Stomach (tissue), 9 donors: Measurements from ENCODE around the gene CNTD1. TPM values are rescaled to one million over a fixed set of nuclear protein-coding genes. Genes with fewer than 3 reads are reported as not detected.

Source experiments
- DNase-seq, 2 donors: peaks; one replicate each; pipeline versions ENCODE4 v3.0.0 to v3.0.0-alpha.2; 2013 to 2019
- H3K27ac ChIP-seq, 5 donors: fragments of 200-600 bp in 4 of 5; sonication (generic) in 4 of 5; one replicate each; pipeline ENCODE4 v1.5.1; 2013 to 2019; ENCODE audit warnings: mild to moderate bottlenecking in 1 of 5, moderate library complexity in 1 of 5
- H3K27me3 ChIP-seq, 3 donors: fragments of 200-600 bp; sonication (generic); one replicate each; pipeline ENCODE4 v1.5.1; 2017 to 2019; ENCODE audit warnings: mixed run types in 1 of 3
- H3K36me3 ChIP-seq, 4 donors: fragments of 200-600 bp; sonication (generic); 1 replicate in 3 of 4; 2 replicates in 1 of 4; pipeline ENCODE4 v1.5.1; 2016 to 2019
- H3K4me1 ChIP-seq, 4 donors: fragments of 200-600 bp; sonication (generic); one replicate each; pipeline ENCODE4 v1.5.1; 2016 to 2019
- H3K4me3 ChIP-seq, 4 donors: fragments of 200-600 bp; sonication (generic) in 3 of 4; one replicate each; pipeline ENCODE4 v1.5.1; 2016 to 2019; ENCODE audit warnings: mild to moderate bottlenecking in 1 of 4
- H3K9me3 ChIP-seq, 4 donors: fragments of 200-600 bp; sonication (generic); one replicate each; pipeline ENCODE4 v1.5.1; 2016 to 2019
- EP300 ChIP-seq: sonication (generic); formaldehyde crosslinking; IDR thresholded peaks from one replicate; pipeline ENCODE4 v1.6.1; 2017; ENCODE audit warnings: antibody characterized with exemption
- POLR2A ChIP-seq, 4 donors: fragments of 450-650 bp; IDR thresholded peaks; one replicate each; pipeline ENCODE4 v1.6.1; 2016; ENCODE audit warnings: antibody characterized with exemption in 4 of 4, control low read depth in 2 of 4, mild to moderate bottlenecking in 1 of 4, moderate library complexity in 1 of 4
- POLR2AphosphoS5 ChIP-seq, 3 donors: sonication (generic); formaldehyde crosslinking; IDR thresholded peaks; one replicate each; pipeline ENCODE4 v1.6.1; 2016; ENCODE audit warnings: antibody characterized with exemption in 3 of 3
- WGBS, 5 donors: extraction: QIAGEN DNeasy Blood & Tissue Kit in 3 of 5; methylation state at CpG; one replicate each; pipeline versions ENCODE4 v1.1.5 to v1.1.7; 2013 to 2018; 5-methylcytosine and 5-hydroxymethylcytosine counted together
- intact Hi-C: fragments of 100-400 bp; cut with DNase I; formaldehyde crosslinking; loops from one replicate; pipeline ENCODE4 v1.15.1; 2023; ENCODE audit warnings: low total_unique reads
- polyA plus RNA-seq, 3 donors: library from polyadenylated mRNA; stranded (reverse); fragments of 200-250 nt; gene quantifications; one replicate each; pipeline ENCODE4 v1.2.3, GENCODE V29; 2013
- total RNA-seq, 5 donors: library from RNA; depleted of rRNA; stranded (reverse); fragments of >200 nt; gene quantifications; one replicate each; pipeline versions ENCODE4 v1.1.0 to v1.2.3, GENCODE V29; 2014 to 2016
- TF ChIP-seq, protein P1 (sequence below), 7 experiments: fragments of 450-650 bp in 4 of 7; fragments of 200-600 bp in 3 of 7; sonication (generic) in 3 of 7; IDR thresholded peaks; one replicate each; pipeline ENCODE4 v1.5.1; 2016 to 2019; ENCODE audit warnings: antibody characterized with exemption in 7 of 7, control low read depth in 2 of 7, mild to moderate bottlenecking in 1 of 7
- donor health status: healthy with polysubstance abuse.
- donor health status: Bipolar disorder and iron deficiency.
- donor health status: healthy.

The CNTD1 gene
- total and polyA plus RNA-seq, 8 donors: 0.29 to 2.4 (median 1.3) TPM; not detected in 2

DNA sequence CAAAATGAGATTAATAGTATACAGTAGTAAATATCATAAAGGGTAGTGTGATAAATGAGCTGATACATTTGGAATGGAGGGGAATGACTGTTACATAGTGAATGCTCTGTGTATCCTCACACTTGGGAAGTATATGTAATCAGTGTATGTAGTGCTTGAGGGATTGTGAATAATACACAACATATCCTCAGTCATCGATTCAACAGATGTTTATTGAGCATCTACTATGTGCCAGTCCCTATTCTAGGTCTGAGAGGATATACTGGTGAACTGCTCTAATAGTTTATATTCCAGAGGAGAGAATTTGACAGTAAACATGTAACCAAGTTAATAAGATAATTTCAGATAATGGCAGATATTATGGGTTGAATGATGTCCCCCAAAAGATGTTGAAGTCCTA lies 28.8 kb downstream of the CNTD1 start:
- DNase-seq: no peak
- peaks cover 0 to 6% (median 1%) of the 10 kb centered on the region in 4 donors for H3K36me3 ChIP-seq
- H3K9me3 ChIP-seq: no peaks in the 10 kb centered on the region
- H3K27me3 ChIP-seq: no peaks in the 10 kb centered on the region
- no peak overlapping the region for H3K4me3 ChIP-seq
- intact Hi-C loops: no loop called here
- H3K27ac ChIP-seq: no peak overlapping the region
- peaks cover 16 to 27% (median 26%) of the 10 kb centered on the region in 4 donors for H3K4me1 ChIP-seq
- WGBS, 5 donors: 89 to 100% (median 94%) methylated on average over 1 of the region's 1 CpG
- TF ChIP-seq POLR2AphosphoS5 (IDR thresholded peaks at IDR 0.05): no peak
- TF ChIP-seq, protein P1, sequence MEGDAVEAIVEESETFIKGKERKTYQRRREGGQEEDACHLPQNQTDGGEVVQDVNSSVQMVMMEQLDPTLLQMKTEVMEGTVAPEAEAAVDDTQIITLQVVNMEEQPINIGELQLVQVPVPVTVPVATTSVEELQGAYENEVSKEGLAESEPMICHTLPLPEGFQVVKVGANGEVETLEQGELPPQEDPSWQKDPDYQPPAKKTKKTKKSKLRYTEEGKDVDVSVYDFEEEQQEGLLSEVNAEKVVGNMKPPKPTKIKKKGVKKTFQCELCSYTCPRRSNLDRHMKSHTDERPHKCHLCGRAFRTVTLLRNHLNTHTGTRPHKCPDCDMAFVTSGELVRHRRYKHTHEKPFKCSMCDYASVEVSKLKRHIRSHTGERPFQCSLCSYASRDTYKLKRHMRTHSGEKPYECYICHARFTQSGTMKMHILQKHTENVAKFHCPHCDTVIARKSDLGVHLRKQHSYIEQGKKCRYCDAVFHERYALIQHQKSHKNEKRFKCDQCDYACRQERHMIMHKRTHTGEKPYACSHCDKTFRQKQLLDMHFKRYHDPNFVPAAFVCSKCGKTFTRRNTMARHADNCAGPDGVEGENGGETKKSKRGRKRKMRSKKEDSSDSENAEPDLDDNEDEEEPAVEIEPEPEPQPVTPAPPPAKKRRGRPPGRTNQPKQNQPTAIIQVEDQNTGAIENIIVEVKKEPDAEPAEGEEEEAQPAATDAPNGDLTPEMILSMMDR (IDR thresholded peaks at IDR 0.05): no peak
- TF ChIP-seq EP300: no peak
- TF ChIP-seq POLR2A (IDR thresholded peaks at IDR 0.05): no peak

DNA sequence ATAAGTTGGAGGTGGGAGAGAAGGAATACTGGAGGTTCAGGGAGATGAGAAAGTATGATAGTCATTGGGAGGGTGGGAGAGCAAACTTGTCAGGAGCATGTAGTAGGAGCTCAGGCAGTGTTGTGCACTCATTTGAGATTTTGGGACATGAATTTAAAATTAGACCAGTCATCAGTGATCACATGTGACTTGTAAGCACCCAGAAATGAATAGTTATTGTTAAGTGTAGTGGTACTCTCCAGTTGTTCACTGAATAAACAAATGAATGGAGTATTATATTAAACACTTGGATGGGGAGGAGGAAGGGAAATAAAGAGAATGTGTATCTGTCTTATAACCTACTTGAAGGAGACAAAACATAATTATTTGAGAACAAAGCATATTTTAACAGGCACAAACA lies 32.3 kb downstream of the CNTD1 start:
- H3K4me3 ChIP-seq: no peak overlapping the region
- peaks cover 0 to 14% (median 12%) of the 10 kb centered on the region in 4 donors for H3K36me3 ChIP-seq
- TF ChIP-seq, protein P1 (IDR thresholded peaks at IDR 0.05): no peak
- TF ChIP-seq EP300: no peak
- no peak for TF ChIP-seq POLR2A (IDR thresholded peaks at IDR 0.05)
- no peak for TF ChIP-seq POLR2AphosphoS5 (IDR thresholded peaks at IDR 0.05)
- intact Hi-C loops: no loop called here
- DNase-seq: no peak
- H3K9me3 ChIP-seq: no peaks in the 10 kb centered on the region
- peaks cover 19 to 34% (median 33%) of the 10 kb centered on the region in 4 donors for H3K4me1 ChIP-seq
- H3K27me3 ChIP-seq: no peaks in the 10 kb centered on the region
- H3K27ac ChIP-seq: no peak overlapping the region

DNA sequence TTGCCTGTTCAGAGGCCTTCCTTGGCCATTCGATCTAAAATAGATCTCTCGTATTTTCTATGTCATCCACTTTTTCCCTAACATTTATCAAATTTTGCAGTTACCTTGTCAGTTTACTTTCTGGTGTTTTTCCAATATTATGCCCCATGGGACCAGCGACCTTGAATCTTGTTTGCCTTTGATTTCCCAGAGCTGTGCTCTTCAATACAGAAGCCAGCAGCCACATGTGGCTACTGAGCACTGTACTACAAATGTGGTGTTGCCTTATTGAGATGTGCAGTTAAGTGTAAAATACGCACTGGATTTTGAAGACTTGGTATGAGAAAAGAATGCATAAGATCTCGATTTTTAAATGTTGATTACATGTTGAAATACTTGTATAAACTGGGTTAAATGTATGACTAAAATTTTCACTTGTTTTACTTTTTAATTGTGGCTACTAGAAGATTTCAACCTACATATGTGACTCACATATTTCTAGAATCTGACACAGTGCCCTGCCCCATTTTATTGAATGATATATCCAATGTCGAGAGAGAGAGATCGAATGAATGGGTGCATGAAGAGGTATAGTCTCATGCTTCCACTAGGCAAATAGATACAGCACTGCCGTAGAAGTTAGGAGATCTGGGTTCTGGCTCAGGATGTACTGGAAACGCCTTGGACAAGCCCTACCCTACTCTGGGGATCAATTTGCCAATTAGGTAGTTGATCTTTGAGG lies 33.7 kb downstream of the CNTD1 start:
- peak overlapping the region; percentile 94 to 99 (median 96) for H3K4me3 ChIP-seq
- peak overlapping the region; percentile 55 to 93 (median 89) for H3K27ac ChIP-seq
- WGBS, 5 donors: 43 to 48% (median 45%) methylated on average over 9 of the region's 9 CpGs
- intact Hi-C loops: no loop called here
- no peak for DNase-seq
- no peaks in the 10 kb centered on the region for H3K27me3 ChIP-seq
- peaks cover 19 to 36% (median 33%) of the 10 kb centered on the region in 4 donors for H3K4me1 ChIP-seq
- no peaks in the 10 kb centered on the region for H3K9me3 ChIP-seq
- peaks cover 13 to 28% (median 26%) of the 10 kb centered on the region in 4 donors for H3K36me3 ChIP-seq
- TF ChIP-seq, protein P1 (IDR thresholded peaks at IDR 0.05): no peak
- TF ChIP-seq EP300 (no peak), POLR2AphosphoS5 (IDR thresholded peaks at IDR 0.05) (no peak), POLR2A (IDR thresholded peaks at IDR 0.05) (no peak)

DNA sequence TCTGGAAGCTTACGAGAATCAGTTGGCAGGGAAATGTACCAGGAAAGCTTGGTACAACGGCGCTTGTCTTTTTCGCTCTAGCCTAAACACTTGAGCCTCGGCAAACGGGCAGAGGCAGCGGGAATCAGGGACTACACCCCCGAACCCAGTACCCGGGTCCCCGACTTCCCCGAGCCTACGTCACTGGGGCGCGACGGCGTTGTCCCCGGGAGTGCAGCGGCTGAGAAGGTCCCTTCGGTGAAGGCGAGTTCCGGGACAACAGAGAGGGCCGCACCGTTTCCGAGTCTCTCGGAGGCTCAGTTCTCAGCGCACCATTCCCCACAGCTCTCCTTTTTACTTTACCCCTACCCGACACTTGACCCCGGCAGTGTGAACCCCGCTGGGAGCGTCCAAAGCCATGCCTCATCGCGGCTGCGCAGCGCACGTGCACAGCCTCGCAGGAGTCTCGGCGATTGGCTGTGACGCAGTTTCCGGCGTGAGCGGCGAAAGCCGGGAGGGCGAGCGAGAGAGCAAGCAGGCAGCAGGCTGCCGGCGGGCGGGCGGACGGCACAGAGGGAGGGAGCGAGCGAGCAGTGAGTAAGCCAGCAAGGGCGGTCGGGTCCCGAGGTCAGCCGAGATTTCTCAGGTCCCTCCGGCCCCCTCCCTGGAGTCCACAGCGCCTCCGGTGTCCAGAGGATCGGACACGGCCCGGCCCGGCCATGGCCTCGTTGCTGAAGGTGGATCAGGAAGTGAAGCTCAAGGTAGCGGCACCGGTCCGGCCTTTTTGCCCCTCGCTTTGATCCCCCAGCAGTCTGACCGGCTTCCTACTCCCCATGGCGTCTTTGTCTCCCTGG lies 34.5 kb downstream of the CNTD1 start, which contains the start of gene PSME3:
PSME3 (plus strand) TSS at position 464 of the 833 bp plus-strand sequence; CDS start at position 699, 235 bp downstream.
- peaks cover 19 to 36% (median 33%) of the 10 kb centered on the region in 4 donors for H3K4me1 ChIP-seq
- TF ChIP-seq, protein P1 (IDR thresholded peaks at IDR 0.05): peak in 1 of 7 experiments; percentile 24
- TF ChIP-seq EP300 (no peak), POLR2A (IDR thresholded peaks at IDR 0.05) (peak in 2 of 4 donors; percentile 81 to 96), POLR2AphosphoS5 (IDR thresholded peaks at IDR 0.05) (peak; percentile 94 to 99 (median 99))
- no peaks in the 10 kb centered on the region for H3K9me3 ChIP-seq
- peak within 1 kb of the TSS; percentile 55 to 93 (median 89) for H3K27ac ChIP-seq
- intact Hi-C loops: no loop called here
- WGBS, 5 donors: 0 to 1% (median 0%) methylated on average over 23 to 71 of the region's 71 CpGs
- H3K4me3 ChIP-seq: peak within 1 kb of the TSS; percentile 94 to 99 (median 96)
- no peaks in the 10 kb centered on the region for H3K27me3 ChIP-seq
- DNase-seq: peak; percentile 93 to 97
- peaks cover 21 to 36% (median 34%) of the 10 kb centered on the region in 4 donors for H3K36me3 ChIP-seq
